NCI-H524 (cell line): ENCODE data around the gene ABLIM1.

Experiments
- DNase-seq, 2 experiments: peaks; one replicate each; lab custom pipeline; 2025; lab: John Stamatoyannopoulos, UW

ABLIM1 gene

DNA sequence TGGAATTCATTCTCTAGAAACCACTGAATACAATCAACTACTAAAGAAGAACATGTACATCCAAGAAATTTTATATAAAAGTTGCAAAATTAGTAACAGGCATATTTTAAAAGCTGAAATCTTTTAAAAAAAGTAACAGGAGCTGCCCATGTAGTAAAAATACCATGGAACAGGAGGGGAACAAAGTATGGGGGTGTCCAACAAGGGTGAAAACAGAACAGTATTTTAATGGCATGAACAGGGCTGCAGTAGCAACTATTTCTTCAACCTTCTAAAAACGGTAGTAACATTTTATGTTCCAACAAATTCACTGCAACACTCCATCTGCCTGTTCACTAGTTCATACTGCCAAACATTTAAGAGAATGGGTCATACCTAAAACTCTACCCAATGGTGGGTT lies 77.0 kb downstream of the ABLIM1 start:
- DNase-seq: no peak

DNA sequence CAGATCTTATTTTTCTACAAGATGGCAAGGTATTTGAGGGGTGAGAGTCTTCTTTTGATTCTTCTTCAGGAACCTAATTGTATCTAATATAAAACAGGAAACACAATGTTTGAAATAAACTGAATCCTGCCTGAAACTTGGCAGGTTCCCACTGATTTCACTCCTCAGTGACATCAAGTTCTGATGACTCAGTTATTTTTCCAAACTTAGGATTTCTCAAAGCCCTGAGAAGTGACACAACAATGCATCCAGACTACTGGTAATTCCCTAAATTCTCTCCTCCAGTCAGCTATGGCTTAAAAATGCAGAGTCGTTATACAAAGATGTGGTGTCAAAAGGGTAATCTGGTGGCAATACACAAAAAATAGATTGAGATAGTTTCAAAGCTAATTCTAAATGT lies 80.9 kb downstream of the ABLIM1 start:
- no peak for DNase-seq

GRCh38 chr10:114576716-114577115 lies 81.4 kb downstream of the ABLIM1 start:
- DNase-seq: no peak

DNA sequence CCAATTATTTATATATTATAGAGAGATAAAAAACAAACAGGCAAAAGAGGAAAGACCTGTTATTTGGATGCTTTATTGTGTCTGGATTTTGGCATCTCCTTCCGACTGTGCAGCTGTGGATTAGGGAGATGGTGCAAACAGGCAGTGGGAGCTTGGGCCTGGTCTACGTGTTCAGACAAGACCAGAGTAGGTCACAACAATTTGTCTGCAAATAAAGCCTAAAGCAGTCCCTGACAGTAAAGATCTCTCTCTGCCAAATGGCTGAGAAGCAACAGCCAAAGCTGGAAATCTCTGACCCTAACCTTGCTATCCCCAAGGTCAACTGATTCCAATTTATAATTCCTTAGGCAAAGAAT lies 82.0 kb downstream of the ABLIM1 start:
- no peak for DNase-seq

- DNase-seq: no peak
Measured at GRCh38 chr10:114575417-114576131, 82.5 kb downstream of the ABLIM1 start.

GRCh38 chr10:114573330-114574045 lies 84.6 kb downstream of the ABLIM1 start:
- DNase-seq: no peak

DNA sequence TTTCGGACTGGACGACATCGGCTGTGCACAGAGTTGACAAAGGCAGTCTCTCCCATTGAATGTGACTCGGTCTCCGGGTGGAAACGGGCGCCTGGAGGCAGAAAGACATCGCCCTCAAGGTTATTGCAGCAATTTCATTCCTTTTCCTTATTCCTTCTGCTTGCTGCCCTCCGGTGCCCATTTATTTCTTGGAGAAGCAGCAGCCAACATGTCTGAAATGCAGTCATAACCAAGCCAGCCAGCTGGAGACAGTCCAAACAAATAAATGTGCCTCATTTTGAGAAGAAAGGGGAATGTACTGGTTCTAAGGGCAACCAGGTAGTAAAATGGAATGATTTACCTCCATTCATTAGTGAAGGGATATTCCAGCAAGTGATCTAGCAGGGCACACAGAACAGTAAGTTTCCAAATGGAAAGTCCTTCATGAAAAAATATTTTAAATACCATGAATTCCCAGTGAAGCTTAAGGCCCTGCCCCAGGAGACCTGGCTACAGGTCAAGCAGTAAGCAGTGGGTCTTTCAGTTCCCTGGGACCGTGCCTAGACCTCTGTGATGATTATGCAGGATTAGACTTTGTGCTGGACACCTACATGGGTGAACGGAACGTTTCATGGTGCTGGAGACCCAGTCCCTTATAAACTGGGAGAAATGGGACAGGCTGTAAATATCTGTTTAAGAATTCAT lies 86.6 kb downstream of the ABLIM1 start:
- no peak for DNase-seq

DNA sequence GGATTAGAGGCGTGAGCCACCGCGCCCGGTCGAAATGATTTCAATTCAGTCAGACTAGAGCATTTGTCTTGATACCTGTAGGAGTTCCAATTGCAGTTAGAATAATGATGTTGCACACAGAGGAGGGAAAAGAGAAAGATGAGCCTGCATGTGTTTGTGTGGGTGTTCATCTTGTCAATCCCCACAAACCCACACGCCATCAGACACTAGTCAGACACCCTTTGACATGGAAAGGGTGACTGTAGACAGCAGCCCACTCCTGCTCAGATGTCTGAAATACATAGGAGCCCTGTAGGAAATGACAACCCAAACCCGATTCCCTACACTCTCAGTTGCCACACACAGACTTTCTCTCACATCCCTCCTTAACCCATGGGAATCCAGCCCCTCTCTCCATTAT lies 92.0 kb downstream of the ABLIM1 start:
- no peak for DNase-seq

DNA sequence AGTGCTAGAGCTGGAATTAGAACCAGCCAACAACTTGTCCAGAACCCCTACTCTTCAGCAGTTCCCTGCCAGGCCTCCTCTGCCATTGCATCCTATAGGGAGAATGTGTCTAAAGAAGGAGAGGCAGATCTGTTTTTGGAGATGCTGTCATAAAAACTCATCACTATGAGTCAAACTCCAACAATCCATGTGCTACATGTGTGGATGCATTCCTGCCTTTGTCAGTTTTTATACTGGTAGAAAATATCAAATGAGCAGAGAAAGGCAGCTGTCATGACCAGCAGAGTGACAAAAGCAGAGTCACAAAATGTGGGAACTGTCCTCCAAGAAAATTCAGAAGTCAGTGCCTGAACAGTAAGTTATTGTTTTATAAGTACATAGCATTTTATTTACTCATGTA lies 93.0 kb downstream of the ABLIM1 start:
- DNase-seq: no peak

DNA sequence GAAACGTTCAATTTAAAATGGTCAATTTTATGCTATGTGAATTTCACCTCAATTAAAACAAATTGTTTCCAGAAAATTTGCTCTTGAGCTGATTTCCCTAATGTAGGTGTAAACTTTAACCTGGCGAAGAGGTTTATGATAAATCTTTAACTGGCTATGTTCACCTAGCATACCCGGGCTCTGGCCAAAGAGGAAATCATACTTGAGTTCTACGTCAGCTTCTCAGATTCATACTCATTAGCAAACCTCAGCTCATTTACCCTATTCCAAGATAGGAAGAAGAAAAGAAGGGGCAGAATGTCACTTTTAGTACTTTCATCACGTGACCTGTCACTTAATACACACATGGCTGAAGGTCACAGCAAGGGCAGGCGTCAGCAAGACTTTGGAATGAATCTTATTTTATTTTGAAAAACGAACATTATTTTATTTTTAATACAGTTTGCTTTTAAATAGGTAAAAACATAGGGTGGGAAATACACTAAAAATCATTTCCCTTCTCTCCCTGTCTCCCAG lies 97.0 kb downstream of the ABLIM1 start:
- no peak for DNase-seq

DNA sequence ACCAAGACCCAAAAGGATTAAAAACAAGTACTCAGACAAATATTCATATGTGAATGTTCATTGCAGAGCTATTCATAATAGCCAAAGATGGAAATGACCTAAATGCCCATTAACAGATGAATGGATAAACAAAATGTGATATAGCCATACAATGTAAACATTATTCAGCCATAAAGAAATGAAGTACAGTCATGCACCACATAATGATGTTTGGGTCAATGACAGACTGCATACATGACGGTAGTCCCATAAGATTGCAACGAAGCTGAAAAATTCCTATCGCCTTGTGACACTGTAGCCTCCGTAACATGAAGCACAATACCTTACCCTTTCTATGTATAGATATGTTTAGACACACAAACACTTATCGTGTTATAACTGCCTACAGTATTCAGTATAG lies 97.9 kb downstream of the ABLIM1 start:
- no peak for DNase-seq

- DNase-seq: no peak
Measured at GRCh38 chr10:114559636-114560035, 98.4 kb downstream of the ABLIM1 start.

- DNase-seq: no peak
Measured at GRCh38 chr10:114557854-114558253, 100.2 kb downstream of the ABLIM1 start.

DNA sequence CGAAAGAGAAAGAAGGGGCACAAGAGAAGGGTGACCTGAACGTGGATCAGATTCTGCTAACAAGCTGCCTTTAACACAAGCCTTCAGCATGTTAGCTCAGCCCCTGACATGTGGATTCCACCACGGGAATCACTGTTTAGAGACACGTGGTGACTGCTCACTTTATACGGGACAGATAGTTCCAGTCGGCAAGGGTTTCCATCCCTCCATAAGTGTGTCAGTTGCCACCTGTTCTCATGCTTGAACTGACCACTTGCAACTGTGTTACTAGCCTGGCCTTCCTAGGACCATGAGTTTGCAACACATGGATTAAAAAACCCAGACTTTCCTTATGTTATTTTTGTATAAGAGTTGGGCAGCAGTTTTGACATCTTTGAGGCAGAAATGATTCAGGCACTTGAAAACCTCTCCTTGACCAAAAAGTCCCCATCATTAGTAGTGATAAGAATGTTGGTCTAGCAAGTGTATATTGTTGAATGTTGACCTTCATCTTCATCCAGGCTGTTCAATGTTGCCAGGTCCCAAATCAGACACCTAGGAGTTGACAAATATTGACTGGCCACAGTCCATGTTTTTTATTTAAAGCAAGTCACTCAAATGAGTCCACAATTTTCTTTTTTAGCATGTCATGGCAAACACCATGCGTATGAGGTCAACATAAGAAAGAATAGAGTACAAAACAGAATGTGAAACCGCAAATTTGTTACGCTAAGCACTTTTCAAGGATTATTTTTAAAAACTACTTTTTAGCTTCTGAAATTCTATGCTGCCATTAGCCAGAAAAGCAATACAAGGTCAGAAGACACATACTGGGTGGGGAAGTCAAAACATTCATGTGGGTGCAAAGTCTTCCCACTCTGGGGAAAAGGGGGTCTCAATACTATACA lies 101.6 kb downstream of the ABLIM1 start:
- DNase-seq: no peak

GRCh38 chr10:114553436-114553835 lies 104.6 kb downstream of the ABLIM1 start:
- DNase-seq: no peak

GRCh38 chr10:114552050-114552449 lies 106.0 kb downstream of the ABLIM1 start:
- no peak for DNase-seq

GRCh38 chr10:114551636-114551972 lies 106.5 kb downstream of the ABLIM1 start:
- DNase-seq: no peak

- peak in 1 of 2 experiments; percentile 23 for DNase-seq
Measured at GRCh38 chr10:114550756-114551635, 107.1 kb downstream of the ABLIM1 start.

DNA sequence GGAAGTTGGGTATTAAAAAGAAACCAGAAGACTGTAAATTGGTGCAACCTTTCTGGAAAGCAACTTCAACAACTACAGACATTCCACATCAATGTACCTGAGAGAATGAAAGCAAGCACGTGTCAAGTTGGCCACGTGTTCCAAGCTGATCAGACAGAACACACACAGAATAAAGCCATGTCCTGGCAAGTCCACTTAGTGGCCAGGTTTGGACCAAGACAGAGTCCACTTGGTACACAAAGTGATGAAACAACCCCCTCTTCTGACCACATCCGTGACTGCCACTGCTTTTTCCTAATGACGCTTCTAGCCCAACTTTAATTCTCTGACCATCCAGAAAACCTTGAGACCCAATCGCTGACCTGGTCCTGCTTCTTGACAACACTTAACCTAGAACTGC lies 109.4 kb downstream of the ABLIM1 start:
- peak in 1 of 2 experiments; percentile 26 for DNase-seq

DNA sequence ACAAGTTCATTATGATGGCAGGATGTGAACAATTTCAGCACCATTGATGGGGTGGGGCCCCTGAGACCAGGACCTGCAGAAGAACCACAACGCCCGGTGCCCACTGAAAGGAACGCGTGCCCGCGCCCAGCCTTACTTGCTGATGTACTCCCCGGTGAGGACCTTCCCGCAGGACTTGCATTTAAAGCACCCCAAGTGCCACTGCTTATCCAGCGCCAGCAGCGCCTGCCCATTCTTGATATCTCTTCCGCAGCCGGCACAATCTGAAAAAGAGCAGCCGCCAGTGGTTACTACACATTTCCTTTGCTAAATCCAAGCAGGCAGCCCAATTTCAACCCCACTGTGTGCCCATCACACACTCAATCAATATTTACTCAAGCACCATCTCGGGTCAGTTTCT lies 110.6 kb downstream of the ABLIM1 start:
- DNase-seq: no peak

DNA sequence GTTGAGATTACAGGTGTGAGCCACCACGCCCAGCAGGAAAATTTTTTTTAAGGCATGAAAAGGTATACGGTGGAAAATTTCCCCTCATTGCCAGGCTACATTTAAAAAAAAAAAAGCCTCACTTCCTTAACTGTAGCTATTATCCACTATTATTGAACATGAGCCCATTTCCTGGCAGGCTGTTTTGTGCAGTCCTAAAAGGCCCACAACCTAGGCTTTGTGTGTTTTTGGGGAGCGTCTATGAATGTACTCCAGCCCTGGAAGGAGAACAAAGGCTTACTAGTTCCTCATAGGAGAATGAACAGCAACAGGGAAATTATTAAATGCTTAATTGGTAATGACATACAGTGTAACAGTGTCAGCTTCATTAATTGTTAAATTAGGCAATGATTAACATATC lies 111.0 kb downstream of the ABLIM1 start:
- DNase-seq: no peak
